ENCODE data around the gene RGMA.

Gene RGMA

DNA sequence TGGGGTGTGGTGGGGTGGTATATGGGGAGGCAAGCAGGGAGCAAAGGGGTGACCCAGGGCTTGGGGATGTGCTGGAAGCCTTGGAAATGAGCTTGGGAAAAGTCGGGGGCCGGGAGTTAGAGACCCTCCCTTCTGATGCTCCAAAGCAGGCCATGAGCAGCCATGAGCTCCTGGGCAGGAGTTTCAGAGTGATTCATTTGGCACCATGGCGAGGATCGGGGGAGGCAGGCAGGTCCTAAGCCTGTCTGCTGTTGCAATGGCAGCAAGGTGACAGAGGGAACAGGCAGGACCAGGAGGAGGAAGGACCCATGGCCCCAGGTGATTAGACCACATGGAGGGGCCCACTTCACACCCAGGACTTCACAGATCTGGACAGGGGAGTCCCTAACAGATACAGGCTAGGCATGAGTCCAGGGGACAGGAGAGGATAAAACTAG lies 21.3 kb downstream of the RGMA start:
- TF ChIP-seq, protein P1, sequence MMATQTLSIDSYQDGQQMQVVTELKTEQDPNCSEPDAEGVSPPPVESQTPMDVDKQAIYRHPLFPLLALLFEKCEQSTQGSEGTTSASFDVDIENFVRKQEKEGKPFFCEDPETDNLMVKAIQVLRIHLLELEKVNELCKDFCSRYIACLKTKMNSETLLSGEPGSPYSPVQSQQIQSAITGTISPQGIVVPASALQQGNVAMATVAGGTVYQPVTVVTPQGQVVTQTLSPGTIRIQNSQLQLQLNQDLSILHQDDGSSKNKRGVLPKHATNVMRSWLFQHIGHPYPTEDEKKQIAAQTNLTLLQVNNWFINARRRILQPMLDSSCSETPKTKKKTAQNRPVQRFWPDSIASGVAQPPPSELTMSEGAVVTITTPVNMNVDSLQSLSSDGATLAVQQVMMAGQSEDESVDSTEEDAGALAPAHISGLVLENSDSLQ (IDR thresholded peaks at IDR 0.05) = no peak
- TF ChIP-seq CTBP1 (IDR thresholded peaks at IDR 0.05; ENCODE audit: borderline replicate concordance) (no peak), LEF1 (IDR thresholded peaks at IDR 0.05; ENCODE audit: borderline replicate concordance) (no peak), ZNF384 (IDR thresholded peaks at IDR 0.05) (no peak)
- DNase-seq (ENCODE audit: extremely low spot score) = no peak
- ChIA-PET CTCF (no interaction called here), POLR2A (no interaction called here)

DNA sequence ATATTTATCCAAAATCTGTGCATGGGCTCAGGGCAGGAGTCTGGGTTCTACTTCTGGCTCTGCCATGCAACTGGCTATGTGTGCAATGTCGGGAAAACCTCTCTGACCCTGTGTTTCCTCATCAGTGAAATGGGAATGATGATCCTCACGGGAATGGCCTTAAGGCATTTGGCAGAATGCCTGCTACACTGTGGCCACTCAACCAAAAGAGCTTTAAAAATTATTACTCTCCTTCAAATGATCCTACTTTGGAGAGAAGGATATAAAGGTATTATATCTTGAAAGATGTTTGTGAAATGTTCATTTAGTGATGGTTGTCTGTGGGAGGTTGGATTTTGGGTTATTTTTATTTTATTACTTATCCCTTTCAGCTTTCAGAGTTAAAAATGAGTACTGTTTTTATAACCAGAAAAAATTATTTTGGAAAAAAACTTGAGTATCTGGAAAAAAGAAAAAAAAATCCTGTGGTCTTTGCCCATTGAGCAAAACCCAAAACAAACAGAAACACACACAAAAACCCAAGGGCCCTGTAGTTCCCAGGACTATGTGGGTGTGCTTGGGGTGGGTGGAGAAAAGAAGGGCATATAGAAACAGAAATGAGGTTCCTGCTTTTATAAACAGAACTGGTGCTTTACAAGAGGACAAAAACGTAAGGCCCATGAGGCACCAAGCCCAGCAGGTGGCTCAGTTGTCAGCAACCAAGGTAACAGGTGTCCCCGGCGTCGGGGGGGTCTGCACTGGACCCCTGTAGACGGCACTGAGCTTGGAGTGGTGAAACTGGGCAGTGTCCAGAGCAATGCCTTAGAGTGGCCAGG lies 22.0 kb downstream of the RGMA start:
- CTCF ChIA-PET = no interaction called here
- DNase-seq (ENCODE audit: extremely low spot score) = no peak
- TF ChIP-seq SP1 (IDR thresholded peaks at IDR 0.05) (no peak), BHLHE40 (IDR thresholded peaks at IDR 0.05; ENCODE audit: borderline replicate concordance) (no peak), ARNT (IDR thresholded peaks at IDR 0.05) (no peak), ZNF384 (IDR thresholded peaks at IDR 0.05) (no peak), FOXK2 (IDR thresholded peaks at IDR 0.05) (no peak), TARDBP (IDR thresholded peaks at IDR 0.05) (no peak), L3MBTL2 (conservative IDR thresholded peaks at IDR 0.05) (no peak), SUZ12 (IDR thresholded peaks at IDR 0.05) (no peak), FOXA1 (IDR thresholded peaks at IDR 0.05) (no peak), LEF1 (IDR thresholded peaks at IDR 0.05; ENCODE audit: borderline replicate concordance) (no peak), FOXM1 (IDR thresholded peaks at IDR 0.05; ENCODE audit: borderline replicate concordance) (no peak), NFRKB (IDR thresholded peaks at IDR 0.05) (no peak), CTBP1 (IDR thresholded peaks at IDR 0.05; ENCODE audit: borderline replicate concordance) (no peak), HDGF (IDR thresholded peaks at IDR 0.05; ENCODE audit: borderline replicate concordance) (no peak), ELF4 (IDR thresholded peaks at IDR 0.05) (no peak)
- TF ChIP-seq, protein P1 (IDR thresholded peaks at IDR 0.05) = no peak
- POLR2A ChIA-PET = no interaction called here

DNA sequence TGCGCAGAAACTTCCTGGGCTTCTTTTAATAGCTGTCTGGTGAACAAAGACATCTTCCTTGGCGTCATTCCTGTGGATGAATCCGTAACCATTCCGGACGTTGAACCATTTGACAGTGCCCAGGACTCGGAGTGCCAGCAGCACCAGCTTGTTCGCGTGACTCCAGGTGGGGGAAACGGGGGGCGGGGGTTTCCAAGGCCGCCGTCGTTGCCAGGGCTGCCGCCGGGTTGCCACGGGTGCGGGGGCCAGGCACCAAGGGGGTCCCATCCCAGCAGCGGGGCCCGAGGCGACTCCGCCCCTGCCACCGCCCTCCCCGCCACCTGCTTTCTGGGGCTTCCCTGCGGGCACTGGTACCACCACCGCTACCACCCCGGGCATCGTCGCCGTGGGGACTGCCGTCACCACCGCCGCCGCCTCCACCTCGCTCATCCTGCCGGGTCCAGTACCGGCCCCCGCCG lies 22.8 kb downstream of the RGMA start:
- CTCF ChIA-PET = interaction anchor here (0.6 kb wide), 1 partner anchor 21 kb away, joined by 3 read pairs; no protein-coding TSS in a partner anchor
- TF ChIP-seq ZNF384 (IDR thresholded peaks at IDR 0.05) (no peak), LEF1 (IDR thresholded peaks at IDR 0.05; ENCODE audit: borderline replicate concordance) (no peak), HDGF (IDR thresholded peaks at IDR 0.05; ENCODE audit: borderline replicate concordance) (no peak), BHLHE40 (IDR thresholded peaks at IDR 0.05; ENCODE audit: borderline replicate concordance) (no peak), ELF4 (IDR thresholded peaks at IDR 0.05) (no peak), FOXM1 (IDR thresholded peaks at IDR 0.05; ENCODE audit: borderline replicate concordance) (no peak), TARDBP (IDR thresholded peaks at IDR 0.05) (no peak), ARNT (IDR thresholded peaks at IDR 0.05) (no peak), SUZ12 (IDR thresholded peaks at IDR 0.05) (no peak), FOXA1 (IDR thresholded peaks at IDR 0.05) (no peak), FOXK2 (IDR thresholded peaks at IDR 0.05) (no peak), SP1 (IDR thresholded peaks at IDR 0.05) (no peak), L3MBTL2 (conservative IDR thresholded peaks at IDR 0.05) (no peak), NFRKB (IDR thresholded peaks at IDR 0.05) (no peak)
- TF ChIP-seq, protein P1 (IDR thresholded peaks at IDR 0.05) = no peak
- POLR2A ChIA-PET = no interaction called here
- DNase-seq (ENCODE audit: extremely low spot score) = no peak

DNA sequence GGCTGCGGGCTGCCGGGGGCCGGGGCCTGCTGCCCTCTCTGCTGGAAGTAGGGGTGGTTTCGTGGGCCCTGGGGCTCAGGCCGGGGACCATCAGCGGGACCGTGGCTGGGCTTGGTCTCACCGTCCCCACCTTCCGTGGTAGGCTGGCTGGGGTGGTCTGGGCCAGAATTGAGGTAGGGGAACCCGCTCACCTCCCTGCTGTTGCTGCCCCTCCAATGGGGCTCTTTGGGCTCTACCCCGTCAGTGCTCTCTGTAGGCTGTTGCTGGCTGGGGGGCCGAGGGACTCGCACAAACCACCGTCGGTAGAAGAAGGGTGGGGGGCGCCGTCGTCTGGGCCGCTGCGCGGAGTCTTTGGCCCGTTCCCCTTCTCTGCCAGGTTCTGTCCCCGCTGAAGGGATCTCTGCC lies 23.4 kb downstream of the RGMA start:
- DNase-seq (ENCODE audit: extremely low spot score) = no peak
- ChIA-PET POLR2A (no interaction called here), CTCF (interaction anchor here (1.7 to 2.6 kb wide), 2 partner anchors 22 to 30 kb away, joined by 4 to 13 read pairs; no protein-coding TSS in a partner anchor)
- TF ChIP-seq, protein P1 (IDR thresholded peaks at IDR 0.05) = no peak
- TF ChIP-seq L3MBTL2 (conservative IDR thresholded peaks at IDR 0.05) = no peak
- no peak for TF ChIP-seq BHLHE40 (IDR thresholded peaks at IDR 0.05; ENCODE audit: borderline replicate concordance)
- no peak for TF ChIP-seq ARNT (IDR thresholded peaks at IDR 0.05)
- no peak for TF ChIP-seq FOXM1 (IDR thresholded peaks at IDR 0.05; ENCODE audit: borderline replicate concordance)
- no peak for TF ChIP-seq CTBP1 (IDR thresholded peaks at IDR 0.05; ENCODE audit: borderline replicate concordance)
- no peak for TF ChIP-seq FOXA1 (IDR thresholded peaks at IDR 0.05)
- TF ChIP-seq SUZ12 (IDR thresholded peaks at IDR 0.05) = no peak
- TF ChIP-seq ELF4 (IDR thresholded peaks at IDR 0.05) = no peak
- no peak for TF ChIP-seq NFRKB (IDR thresholded peaks at IDR 0.05)

DNA sequence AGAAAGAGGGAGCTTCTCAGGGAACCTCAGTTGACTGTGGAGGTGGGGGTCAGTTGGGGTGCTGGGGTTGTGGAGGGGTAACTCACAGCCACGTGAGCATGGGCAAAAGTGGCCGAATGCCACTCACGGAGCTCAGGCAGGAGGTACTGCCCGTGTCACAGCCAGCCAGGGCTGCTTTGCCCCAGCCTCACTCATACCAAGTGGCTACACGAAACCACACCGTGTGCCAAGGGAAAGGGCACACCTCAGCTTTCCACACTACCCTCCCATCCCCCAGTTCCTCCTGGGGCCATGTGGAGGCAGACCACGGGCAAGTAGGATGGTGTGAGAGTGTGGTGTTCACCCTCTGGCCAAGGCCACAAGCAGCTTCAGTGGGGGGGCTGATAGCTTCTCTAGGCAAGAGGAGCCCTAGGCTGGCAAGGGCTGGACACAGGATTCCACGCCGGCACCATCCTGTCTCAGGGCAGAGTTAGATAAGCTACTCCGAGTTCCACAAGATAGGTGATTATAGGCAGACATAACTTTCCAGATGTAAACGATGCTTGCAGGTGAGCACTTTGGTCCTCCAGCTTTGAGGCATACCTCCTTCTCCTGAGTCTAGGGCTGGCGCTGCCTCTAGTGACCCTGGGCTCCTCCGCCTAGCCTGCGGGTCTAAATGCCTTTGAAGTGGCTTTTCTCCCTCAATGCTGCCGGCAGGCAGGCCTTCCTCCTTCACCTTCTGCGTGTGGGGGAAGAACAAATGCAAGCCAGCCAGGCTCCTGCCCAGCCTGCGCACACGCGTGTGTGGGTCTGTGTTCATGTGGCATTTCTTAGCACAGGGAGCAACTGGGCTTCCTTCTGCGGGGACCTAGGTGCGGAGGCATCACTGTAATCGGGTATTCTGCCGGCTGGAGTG lies 25.0 kb downstream of the RGMA start:
- POLR2A ChIA-PET = no interaction called here
- no peak for DNase-seq (ENCODE audit: extremely low spot score)
- CTCF ChIA-PET = interaction anchor here (1.7 to 2.6 kb wide), 2 partner anchors 24 to 28 kb away, joined by 4 to 13 read pairs; no protein-coding TSS in a partner anchor
- no peak for TF ChIP-seq LEF1 (IDR thresholded peaks at IDR 0.05; ENCODE audit: borderline replicate concordance)
- TF ChIP-seq SUZ12 (IDR thresholded peaks at IDR 0.05) = no peak
- TF ChIP-seq TARDBP (IDR thresholded peaks at IDR 0.05) = no peak
- no peak for TF ChIP-seq FOXA1 (IDR thresholded peaks at IDR 0.05)
- TF ChIP-seq ZNF384 (IDR thresholded peaks at IDR 0.05) = no peak
- no peak for TF ChIP-seq FOXK2 (IDR thresholded peaks at IDR 0.05)
- TF ChIP-seq CTBP1 (IDR thresholded peaks at IDR 0.05; ENCODE audit: borderline replicate concordance) = no peak
- TF ChIP-seq, protein P1 (IDR thresholded peaks at IDR 0.05) = no peak
- no peak for TF ChIP-seq SP1 (IDR thresholded peaks at IDR 0.05)
- no peak for TF ChIP-seq ARNT (IDR thresholded peaks at IDR 0.05)
- TF ChIP-seq L3MBTL2 (conservative IDR thresholded peaks at IDR 0.05) = no peak
- TF ChIP-seq NFRKB (IDR thresholded peaks at IDR 0.05) = no peak
- no peak for TF ChIP-seq ELF4 (IDR thresholded peaks at IDR 0.05)

Measured in HEK293T (cell line).